BJ (cell line): ENCODE results near the gene MINDY4B. TPM values are rescaled to one million over a fixed set of nuclear protein-coding genes. Genes with fewer than 3 reads are reported as not detected.

Experiments
- CTCF ChIA-PET: fragments of 350-600 bp; formaldehyde crosslinking; extraction: SDS; loops from one replicate; lab custom pipeline; 2021; ENCODE audit warnings: antibody characterized with exemption, inconsistent platforms; lab: Yijun Ruan, JAX
- POLR2A ChIA-PET: fragments of 300-600 bp; sonication (Branson Sonifier 250); formaldehyde crosslinking; extraction: SDS; loops from one replicate; lab custom pipeline; 2021; ENCODE audit warnings: antibody characterized with exemption; lab: Charles Lee
- DNase-seq: peaks from one replicate; pipeline ENCODE4 v3.0.0-alpha.2; 2011; ENCODE audit warnings: low read depth
- H3K27me3 ChIP-seq: 2 replicates; pipeline ENCODE4 v1.6.0; 2011; ENCODE audit warnings: low read length; ENCODE audit not compliant: control insufficient read depth, insufficient read depth
- H3K36me3 ChIP-seq: 2 replicates; pipeline ENCODE4 v1.5.1; 2011; ENCODE audit warnings: low read length; ENCODE audit not compliant: control insufficient read depth, insufficient read depth
- H3K4me3 ChIP-seq: 2 replicates; pipeline ENCODE4 v1.5.1; 2011; ENCODE audit warnings: low read depth, mild to moderate bottlenecking, control low read depth, low read length
- polyA plus RNA-seq: library from polyadenylated mRNA; depleted of rRNA; stranded (reverse); fragments of >200 nt; gene quantifications from 2 replicates; pipeline ENCODE4 v1.2.3, GENCODE V29; 2011
- TF ChIP-seq, protein P1 (sequence below): IDR thresholded peaks from 2 replicates; pipeline ENCODE4 v1.5.1; 2011; ENCODE audit warnings: low read depth, mild to moderate bottlenecking, control low read depth, inconsistent platforms, low read length, moderate library complexity; ENCODE audit not compliant: insufficient read depth

The MINDY4B gene
- polyA plus RNA-seq, 1 experiment, result not detected

DNA sequence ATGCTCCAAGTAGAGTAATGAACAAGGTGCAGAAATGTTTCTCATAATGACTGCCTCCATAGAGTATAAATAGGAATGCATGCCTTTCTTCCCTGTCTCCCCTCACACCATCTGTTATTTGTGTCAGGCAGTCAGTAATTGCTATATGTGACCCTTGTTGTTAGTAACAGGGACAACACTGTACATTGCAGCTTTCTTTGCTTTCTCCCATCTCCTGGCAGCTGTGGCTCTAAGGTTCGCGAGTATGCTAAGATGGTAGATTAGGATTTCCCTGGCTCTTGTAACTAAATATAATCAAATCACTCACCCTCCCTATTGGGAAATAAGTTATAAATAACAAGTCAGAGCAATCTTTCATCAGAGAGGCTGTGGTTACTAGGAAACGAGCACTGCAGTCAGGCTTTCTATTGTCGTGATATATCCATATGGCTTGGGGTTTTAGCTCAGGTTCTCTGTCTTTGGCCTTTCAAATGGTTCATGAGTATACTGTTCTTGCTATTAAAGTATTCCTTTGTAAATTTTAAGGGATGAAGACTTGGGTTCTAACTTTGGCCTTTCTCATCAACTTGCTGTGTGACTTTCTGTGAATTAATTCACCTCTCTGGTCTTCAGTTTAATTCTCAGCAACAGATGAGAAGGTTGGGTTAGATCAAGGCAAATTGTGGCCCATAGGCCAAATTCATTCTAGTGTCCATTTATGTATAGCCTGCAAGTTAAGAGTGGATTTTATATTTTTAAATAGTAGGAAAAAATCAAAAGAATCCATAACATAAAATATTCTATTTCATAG, 8.1 kb upstream of the MINDY4B start:
- no peak for DNase-seq
- TF ChIP-seq, protein P1, sequence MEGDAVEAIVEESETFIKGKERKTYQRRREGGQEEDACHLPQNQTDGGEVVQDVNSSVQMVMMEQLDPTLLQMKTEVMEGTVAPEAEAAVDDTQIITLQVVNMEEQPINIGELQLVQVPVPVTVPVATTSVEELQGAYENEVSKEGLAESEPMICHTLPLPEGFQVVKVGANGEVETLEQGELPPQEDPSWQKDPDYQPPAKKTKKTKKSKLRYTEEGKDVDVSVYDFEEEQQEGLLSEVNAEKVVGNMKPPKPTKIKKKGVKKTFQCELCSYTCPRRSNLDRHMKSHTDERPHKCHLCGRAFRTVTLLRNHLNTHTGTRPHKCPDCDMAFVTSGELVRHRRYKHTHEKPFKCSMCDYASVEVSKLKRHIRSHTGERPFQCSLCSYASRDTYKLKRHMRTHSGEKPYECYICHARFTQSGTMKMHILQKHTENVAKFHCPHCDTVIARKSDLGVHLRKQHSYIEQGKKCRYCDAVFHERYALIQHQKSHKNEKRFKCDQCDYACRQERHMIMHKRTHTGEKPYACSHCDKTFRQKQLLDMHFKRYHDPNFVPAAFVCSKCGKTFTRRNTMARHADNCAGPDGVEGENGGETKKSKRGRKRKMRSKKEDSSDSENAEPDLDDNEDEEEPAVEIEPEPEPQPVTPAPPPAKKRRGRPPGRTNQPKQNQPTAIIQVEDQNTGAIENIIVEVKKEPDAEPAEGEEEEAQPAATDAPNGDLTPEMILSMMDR, result no peak
- ChIA-PET POLR2A (no interaction called here), CTCF (no interaction called here)
- Histone ChIP-seq H3K36me3 (no peaks in the 10 kb centered on the region), H3K4me3 (no peak overlapping the region), H3K27me3 (no peaks in the 10 kb centered on the region)

DNA sequence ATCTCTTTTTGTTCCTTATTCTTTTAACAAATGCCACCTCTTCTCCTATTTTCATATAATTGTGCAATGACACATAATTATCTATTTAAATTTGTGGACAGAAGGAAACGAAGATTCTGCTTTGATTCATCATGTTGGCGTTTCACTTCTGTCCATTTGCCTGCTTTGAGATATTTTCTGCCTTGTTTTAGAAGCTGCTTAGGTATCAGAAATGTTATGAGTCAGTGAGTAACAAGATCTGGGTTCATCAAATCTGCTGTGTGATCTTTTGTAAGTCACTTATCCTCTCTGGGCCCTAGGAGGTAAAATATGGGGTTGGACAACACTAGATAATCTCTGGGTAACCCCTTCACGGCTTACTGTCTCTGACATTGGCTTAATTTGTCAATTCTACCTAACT, 7.3 kb upstream of the MINDY4B start:
- CTCF ChIA-PET, result no interaction called here
- POLR2A ChIA-PET, result no interaction called here
- no peak overlapping the region for H3K4me3 ChIP-seq
- H3K36me3 ChIP-seq, result no peaks in the 10 kb centered on the region
- H3K27me3 ChIP-seq, result no peaks in the 10 kb centered on the region
- DNase-seq, result no peak
- TF ChIP-seq, protein P1, result no peak

DNA sequence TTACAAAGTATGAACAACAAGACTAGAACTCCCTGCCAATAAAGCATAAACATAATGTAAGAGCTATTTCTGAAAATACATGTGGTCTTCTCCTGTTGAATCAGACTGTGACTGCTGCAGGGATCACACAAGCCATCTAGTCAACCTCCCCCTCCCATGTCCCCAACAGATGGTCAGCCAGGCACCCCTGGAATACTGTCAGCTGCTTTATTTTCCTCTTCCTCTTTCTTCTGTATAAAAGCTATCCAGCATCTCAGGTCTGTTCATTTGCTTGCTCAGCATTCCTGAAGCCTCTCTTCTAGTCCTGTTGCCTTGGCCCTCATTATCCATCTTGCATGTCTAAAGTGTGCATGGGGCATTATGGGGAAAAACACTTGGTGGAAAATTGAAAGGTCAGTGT, 6.5 kb upstream of the MINDY4B start:
- DNase-seq, result no peak
- Histone ChIP-seq H3K27me3 (no peaks in the 10 kb centered on the region), H3K4me3 (no peak overlapping the region), H3K36me3 (no peaks in the 10 kb centered on the region)
- TF ChIP-seq, protein P1, result no peak
- CTCF ChIA-PET, result no interaction called here
- POLR2A ChIA-PET, result no interaction called here

DNA sequence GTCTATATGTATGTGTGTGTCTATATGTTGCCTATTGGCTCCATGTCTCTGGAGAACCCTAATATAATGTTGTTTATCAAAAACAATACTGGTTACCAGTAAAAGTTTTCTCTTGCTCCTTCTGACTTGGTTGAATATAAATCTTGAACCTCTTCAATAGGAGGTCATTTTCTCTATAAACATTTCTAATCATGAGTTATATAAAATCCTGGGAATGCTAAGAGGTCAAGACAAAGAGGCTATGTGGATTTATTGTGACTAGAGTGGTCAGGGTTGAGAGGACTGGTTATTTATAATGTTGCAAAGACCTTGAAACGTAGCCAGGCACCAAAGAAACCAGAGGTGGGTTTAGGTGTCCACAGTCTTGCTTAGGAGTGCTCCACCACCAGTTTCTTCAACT, 1.2 kb upstream of the MINDY4B start:
- TF ChIP-seq, protein P1, result no peak
- ChIA-PET CTCF (no interaction called here), POLR2A (no interaction called here)
- no peak for DNase-seq
- Histone ChIP-seq H3K27me3 (no peaks in the 10 kb centered on the region), H3K36me3 (no peaks in the 10 kb centered on the region), H3K4me3 (no peak overlapping the region)

DNA sequence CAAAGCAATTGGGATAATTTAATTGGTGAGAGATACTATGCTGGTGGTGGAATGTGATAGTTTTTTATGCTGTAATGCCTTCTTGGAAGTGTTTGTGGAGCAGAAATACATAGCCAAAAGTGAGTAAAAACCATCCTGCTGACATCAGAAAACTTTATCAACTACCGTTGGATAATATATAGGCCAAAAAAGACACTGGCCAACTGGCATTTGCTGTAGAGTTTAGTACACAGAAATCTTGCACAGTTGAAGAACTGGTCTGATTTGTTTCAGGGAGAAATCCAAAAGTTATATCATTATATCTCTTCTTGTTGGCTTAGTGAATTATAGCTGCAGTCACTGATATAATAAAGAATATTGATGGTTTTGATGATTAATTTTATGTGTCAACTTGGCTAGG, 507 bp upstream of the MINDY4B start:
- TF ChIP-seq, protein P1, result no peak
- no peak for DNase-seq
- H3K27me3 ChIP-seq, result no peaks in the 10 kb centered on the region
- no peak overlapping the region for H3K4me3 ChIP-seq
- ChIA-PET CTCF (no interaction called here), POLR2A (no interaction called here)
- H3K36me3 ChIP-seq, result no peaks in the 10 kb centered on the region
